OCI-LY3 (cell line): Measurements from ENCODE around the gene ADGRA3.

Experiments used
- H2AFZ ChIP-seq: fragments of 200-600, 300-600 bp; shearing (Covaris generic); 2 replicates; pipeline ENCODE4 v1.6.0; 2014; ENCODE audit warnings: antibody characterized with exemption, low read depth, low read length
- H3K27ac ChIP-seq: fragments of 200-600, 300-600 bp; sonication (generic); 2 replicates; pipeline ENCODE4 v1.5.1; 2014; ENCODE audit warnings: mild to moderate bottlenecking, low read length, moderate library complexity, mixed read lengths
- H3K27me3 ChIP-seq: fragments of 200-600, 300-600 bp; sonication (generic); 2 replicates; pipeline ENCODE4 v1.6.1; 2014; ENCODE audit warnings: low read depth, low read length, mixed read lengths
- H3K36me3 ChIP-seq: fragments of 200-600, 300-600 bp; sonication (generic); replicated peaks from 2 replicates; pipeline ENCODE3; 2014; ENCODE audit warnings: low read depth, low read length, mixed read lengths
- H3K4me1 ChIP-seq: fragments of 300-600, 200-600 bp; sonication (generic); 2 replicates; pipeline ENCODE4 v1.6.1; 2014; ENCODE audit warnings: low read length, mixed read lengths
- H3K4me2 ChIP-seq: fragments of 200-600, 300-600 bp; sonication (generic); 2 replicates; pipeline ENCODE4 v1.6.1; 2014; ENCODE audit warnings: low read length, mixed read lengths
- H3K4me3 ChIP-seq: fragments of 300-600, 200-600 bp; sonication (generic); 2 replicates; pipeline ENCODE4 v1.5.1; 2014; ENCODE audit warnings: antibody characterized with exemption, mild to moderate bottlenecking, low read length, moderate library complexity
- H3K79me2 ChIP-seq: fragments of 300-600, 200-600 bp; shearing (Covaris generic); 2 replicates; pipeline ENCODE4 v1.6.1; 2014; ENCODE audit warnings: mild to moderate bottlenecking, low read length, mixed read lengths
- H3K9ac ChIP-seq: fragments of 300-600, 200-600 bp; shearing (Covaris generic); 2 replicates; pipeline ENCODE4 v1.6.0; 2014; ENCODE audit warnings: mild to moderate bottlenecking, low read length, moderate library complexity
- H3K9me3 ChIP-seq: fragments of 200-600, 300-600 bp; shearing (Covaris generic); 2 replicates; pipeline ENCODE4 v1.6.1; 2014; ENCODE audit warnings: low read length, mixed read lengths; ENCODE audit not compliant: insufficient read depth
- H4K20me1 ChIP-seq: fragments of 200-600, 300-600 bp; sonication (generic); 2 replicates; pipeline ENCODE4 v1.6.1; 2016; ENCODE audit warnings: low read length, mixed read lengths; ENCODE audit not compliant: insufficient read depth
- EZH2phosphoT487 ChIP-seq: fragments of 200-600 bp; shearing (Covaris generic); IDR thresholded peaks from 2 replicates; pipeline ENCODE4 v1.6.1; 2018; ENCODE audit warnings: antibody characterized with exemption, mixed run types, low read depth
- TF ChIP-seq, protein P1 (sequence below): fragments of 200-600, 300-600 bp; sonication (generic); IDR thresholded peaks from 2 replicates; pipeline ENCODE4 v1.5.1; 2014; ENCODE audit warnings: antibody characterized with exemption, low read length, low read depth

The ADGRA3 gene

DNA sequence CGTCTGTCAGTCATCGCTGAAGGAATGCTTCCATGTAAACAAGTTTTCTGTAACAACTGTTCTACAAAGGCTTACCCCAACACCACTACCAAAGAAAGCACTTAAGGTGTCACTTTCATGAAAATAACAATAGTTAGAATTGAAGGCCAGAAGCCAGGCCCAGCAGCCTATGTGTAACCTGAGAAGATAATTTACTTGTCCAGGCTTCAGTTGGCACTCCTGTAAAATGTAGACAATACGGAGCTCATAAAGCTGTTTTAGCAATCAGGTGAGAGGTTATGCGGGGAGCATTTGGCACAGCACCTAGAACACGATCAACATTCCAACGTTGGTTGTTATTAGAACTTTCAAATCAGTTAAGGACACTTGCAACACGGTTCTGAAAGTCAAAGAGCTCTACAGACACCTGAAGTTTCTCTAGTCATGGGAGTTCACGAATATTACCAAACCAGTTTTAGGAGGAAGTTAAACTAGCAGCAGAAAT lies 15.7 kb downstream of the ADGRA3 start:
- Histone ChIP-seq H3K4me1 (peaks cover 16% of the 10 kb centered on the region), H3K9me3 (no peaks in the 10 kb centered on the region), H3K27ac (no peak overlapping the region), H4K20me1 (no peaks in the 10 kb centered on the region; the same call in 1 of the 2 replicates), H3K79me2 (peaks cover 52% of the 10 kb centered on the region), H3K4me2 (no peak overlapping the region), H3K36me3 (no peaks in the 10 kb centered on the region), H2AFZ (no peak overlapping the region), H3K27me3 (no peaks in the 10 kb centered on the region), H3K9ac (no peak overlapping the region), H3K4me3 (no peak overlapping the region)
- TF ChIP-seq EZH2phosphoT487, result no peak
- TF ChIP-seq, protein P1, sequence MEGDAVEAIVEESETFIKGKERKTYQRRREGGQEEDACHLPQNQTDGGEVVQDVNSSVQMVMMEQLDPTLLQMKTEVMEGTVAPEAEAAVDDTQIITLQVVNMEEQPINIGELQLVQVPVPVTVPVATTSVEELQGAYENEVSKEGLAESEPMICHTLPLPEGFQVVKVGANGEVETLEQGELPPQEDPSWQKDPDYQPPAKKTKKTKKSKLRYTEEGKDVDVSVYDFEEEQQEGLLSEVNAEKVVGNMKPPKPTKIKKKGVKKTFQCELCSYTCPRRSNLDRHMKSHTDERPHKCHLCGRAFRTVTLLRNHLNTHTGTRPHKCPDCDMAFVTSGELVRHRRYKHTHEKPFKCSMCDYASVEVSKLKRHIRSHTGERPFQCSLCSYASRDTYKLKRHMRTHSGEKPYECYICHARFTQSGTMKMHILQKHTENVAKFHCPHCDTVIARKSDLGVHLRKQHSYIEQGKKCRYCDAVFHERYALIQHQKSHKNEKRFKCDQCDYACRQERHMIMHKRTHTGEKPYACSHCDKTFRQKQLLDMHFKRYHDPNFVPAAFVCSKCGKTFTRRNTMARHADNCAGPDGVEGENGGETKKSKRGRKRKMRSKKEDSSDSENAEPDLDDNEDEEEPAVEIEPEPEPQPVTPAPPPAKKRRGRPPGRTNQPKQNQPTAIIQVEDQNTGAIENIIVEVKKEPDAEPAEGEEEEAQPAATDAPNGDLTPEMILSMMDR, result no peak

DNA sequence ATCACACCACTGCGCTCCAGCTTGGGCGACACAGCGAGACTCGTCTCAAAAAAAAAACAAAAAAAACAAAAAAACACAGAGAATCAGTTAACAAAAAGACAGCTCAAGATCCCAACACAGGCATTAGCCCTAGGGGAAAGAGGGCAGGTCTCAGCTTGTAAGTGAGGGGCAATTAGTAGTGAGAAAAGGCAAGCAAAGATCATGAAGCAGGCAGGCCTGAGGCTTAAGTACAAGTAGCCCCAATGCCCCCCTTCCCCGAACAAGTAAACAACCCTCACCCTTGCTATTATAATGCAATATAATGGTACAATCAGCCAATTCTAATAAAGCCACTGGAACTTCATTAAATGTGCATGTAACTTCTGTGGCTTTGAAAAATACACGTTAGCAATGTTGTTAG lies 17.0 kb downstream of the ADGRA3 start:
- Histone ChIP-seq H4K20me1 (no peaks in the 10 kb centered on the region; the same call in 1 of the 2 replicates), H3K36me3 (no peaks in the 10 kb centered on the region), H2AFZ (no peak overlapping the region), H3K79me2 (peaks cover 44% of the 10 kb centered on the region), H3K4me3 (no peak overlapping the region), H3K27me3 (no peaks in the 10 kb centered on the region), H3K9ac (no peak overlapping the region), H3K9me3 (no peaks in the 10 kb centered on the region), H3K27ac (no peak overlapping the region), H3K4me1 (peaks cover 16% of the 10 kb centered on the region), H3K4me2 (no peak overlapping the region)
- TF ChIP-seq EZH2phosphoT487, result no peak
- TF ChIP-seq, protein P1, result no peak

DNA sequence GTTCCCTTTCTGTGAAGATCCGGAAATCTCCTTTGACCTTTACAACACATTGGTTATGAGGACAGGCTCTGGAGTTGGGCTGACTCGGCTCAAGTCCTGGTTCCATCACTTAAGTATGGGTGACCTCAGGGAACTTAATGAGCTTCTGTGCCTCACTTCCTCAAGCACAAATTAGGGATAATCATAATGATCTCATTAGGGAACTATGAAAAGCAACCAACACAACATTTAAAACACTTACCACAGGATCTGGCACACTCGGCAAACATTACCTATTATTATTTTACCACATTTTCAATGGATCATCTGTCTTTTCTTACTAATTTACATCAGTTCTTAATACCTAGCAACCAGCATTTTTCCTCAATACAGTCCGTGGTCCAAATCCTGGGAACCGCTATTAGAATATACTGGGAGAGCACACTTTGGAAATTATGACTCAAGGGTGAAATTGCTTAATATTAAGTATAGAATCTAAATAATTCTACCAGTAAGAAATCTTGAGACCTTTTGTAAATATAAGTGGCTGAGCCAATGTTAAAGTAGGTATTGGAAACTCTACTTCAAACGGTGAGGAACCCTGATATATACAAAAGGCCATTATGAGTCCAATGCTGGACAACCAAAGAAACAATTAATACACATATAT lies 19.6 kb downstream of the ADGRA3 start:
- no peak for TF ChIP-seq EZH2phosphoT487
- TF ChIP-seq, protein P1, result no peak

DNA sequence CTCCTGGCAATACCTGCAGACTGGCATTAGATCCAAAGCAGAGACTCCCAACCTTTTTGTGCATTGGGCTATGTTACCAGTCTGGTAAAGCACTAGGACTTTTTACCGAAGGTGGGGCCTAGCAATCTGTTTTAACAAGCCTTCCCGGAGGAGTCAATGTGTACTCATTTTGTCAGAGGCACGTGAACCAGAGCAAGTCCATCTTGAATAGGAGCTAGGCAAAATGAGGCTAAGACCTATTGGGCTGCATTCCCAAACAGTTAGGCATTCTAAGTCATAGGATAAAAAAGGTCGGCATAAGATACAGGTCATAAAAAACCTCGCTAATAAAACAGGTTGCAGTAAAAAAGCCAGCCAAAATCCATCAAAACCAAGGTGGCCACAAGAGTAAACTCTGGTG lies 22.3 kb downstream of the ADGRA3 start:
- Histone ChIP-seq H3K36me3 (no peaks in the 10 kb centered on the region), H2AFZ (no peak overlapping the region), H3K9ac (no peak overlapping the region), H3K27ac (no peak overlapping the region), H3K4me1 (no peaks in the 10 kb centered on the region), H4K20me1 (no peaks in the 10 kb centered on the region; the same call in 1 of the 2 replicates), H3K4me3 (no peak overlapping the region), H3K4me2 (no peak overlapping the region), H3K9me3 (no peaks in the 10 kb centered on the region), H3K79me2 (peaks cover 19% of the 10 kb centered on the region), H3K27me3 (no peaks in the 10 kb centered on the region)
- TF ChIP-seq EZH2phosphoT487, result no peak
- TF ChIP-seq, protein P1, result no peak

More for the DNA sequence above, 19.6 kb downstream of the ADGRA3 start:
- Histone ChIP-seq H3K4me2 (no peak overlapping the region), H3K9ac (no peak overlapping the region), H3K36me3 (no peaks in the 10 kb centered on the region), H3K4me3 (no peak overlapping the region), H4K20me1 (no peaks in the 10 kb centered on the region; the same call in 1 of the 2 replicates), H3K27me3 (no peaks in the 10 kb centered on the region), H3K4me1 (peaks cover 13% of the 10 kb centered on the region), H3K9me3 (no peaks in the 10 kb centered on the region), H3K27ac (no peak overlapping the region), H2AFZ (no peak overlapping the region), H3K79me2 (peaks cover 40% of the 10 kb centered on the region)
